CD14-positive monocyte (primary cell): ENCODE results near the gene ATE1. TPM values are rescaled to one million over a fixed set of nuclear protein-coding genes. Genes with fewer than 3 reads are reported as not detected.

ENCODE experiments used
- DNase-seq, 3 donors: peaks; one replicate each; pipeline ENCODE4 v3.0.0-alpha.2; 2011 to 2022
- H2AFZ ChIP-seq: 2 replicates; pipeline ENCODE4 v1.6.0; 2012; ENCODE audit warnings: mild to moderate bottlenecking, low read depth, low read length, inconsistent platforms; ENCODE audit not compliant: insufficient read depth, poor library complexity, severe bottlenecking
- H3K27ac ChIP-seq, 2 donors: 1 replicate in 1 of 2; 2 replicates in 1 of 2; pipeline ENCODE4 v1.5.1; 2012 to 2013; ENCODE audit warnings: low read length in 2 of 2, control low read depth in 1 of 2, inconsistent platforms in 1 of 2, low read depth in 1 of 2, mild to moderate bottlenecking in 1 of 2
- H3K27me3 ChIP-seq, 2 donors: one replicate each; pipeline versions ENCODE4 v1.6.0 to v1.6.1; 2011 to 2013; ENCODE audit warnings: low read length in 2 of 2; ENCODE audit not compliant: control insufficient read depth in 2 of 2, insufficient read depth in 2 of 2
- H3K36me3 ChIP-seq, 2 donors: replicated peaks in 1 of 2; 1 replicate in 1 of 2; 2 replicates in 1 of 2; pipeline versions ENCODE4 v1.5.1 to v1.6.1; 2012 to 2013; ENCODE audit warnings: low read length in 2 of 2, control low read depth in 1 of 2, inconsistent platforms in 1 of 2, mild to moderate bottlenecking in 1 of 2; ENCODE audit not compliant: insufficient read depth in 2 of 2, control insufficient read depth in 1 of 2
- H3K4me1 ChIP-seq, 2 donors: 1 replicate in 1 of 2; 2 replicates in 1 of 2; pipeline versions ENCODE4 v1.5.1 to v1.6.1; 2012 to 2013; ENCODE audit warnings: low read length in 2 of 2, control low read depth in 1 of 2, inconsistent platforms in 1 of 2, mild to moderate bottlenecking in 1 of 2, moderate library complexity in 1 of 2; ENCODE audit not compliant: insufficient read depth in 2 of 2, control insufficient read depth in 1 of 2
- H3K4me2 ChIP-seq: replicated peaks from 2 replicates; pipeline ENCODE3; 2012; ENCODE audit warnings: low read length, moderate library complexity, mild to moderate bottlenecking; ENCODE audit not compliant: poor library complexity, severe bottlenecking; ENCODE audit errors: extremely low read depth
- H3K4me3 ChIP-seq, 3 experiments: fragments of 200-600 bp in 1 of 3; sonication (generic) in 1 of 3; replicated peaks in 1 of 3; 1 replicate in 2 of 3; 2 replicates in 1 of 3; pipeline ENCODE4 v1.5.1; 2011 to 2013; ENCODE audit warnings: low read length in 3 of 3, mild to moderate bottlenecking in 3 of 3, control low read depth in 2 of 3, low read depth in 2 of 3, inconsistent platforms in 1 of 3, moderate library complexity in 1 of 3
- H3K79me2 ChIP-seq: 2 replicates; pipeline ENCODE4 v1.6.0; 2012; ENCODE audit warnings: mild to moderate bottlenecking, control low read depth, inconsistent platforms, low read length, moderate library complexity; ENCODE audit not compliant: insufficient read depth
- H3K9ac ChIP-seq: 2 replicates; pipeline ENCODE4 v1.6.0; 2017; ENCODE audit warnings: low read length, mild to moderate bottlenecking; ENCODE audit not compliant: insufficient read depth, poor library complexity, severe bottlenecking
- H3K9me3 ChIP-seq, 2 donors: replicated peaks in 1 of 2; 1 replicate in 1 of 2; 2 replicates in 1 of 2; pipeline versions ENCODE4 v1.5.1 to v1.6.1; 2012 to 2013; ENCODE audit warnings: low read length in 2 of 2, control low read depth in 1 of 2; ENCODE audit not compliant: control insufficient read depth in 1 of 2, insufficient read depth in 1 of 2
- H4K20me1 ChIP-seq: 2 replicates; pipeline ENCODE4 v1.6.0; 2012; ENCODE audit warnings: mild to moderate bottlenecking, low read length, control low read depth, moderate library complexity; ENCODE audit not compliant: insufficient read depth
- H3K27ac Mint-ChIP-seq, 7 donors: one replicate each; pipeline ENCODE4 v1.8.0; 2020; ENCODE audit warnings: mild to moderate bottlenecking in 7 of 7, mixed read lengths in 7 of 7, moderate library complexity in 6 of 7, inconsistent platforms in 2 of 7
- H3K27me3 Mint-ChIP-seq, 3 donors: one replicate each; pipeline ENCODE4 v1.8.0; 2021 to 2022; ENCODE audit warnings: low read depth in 3 of 3, mild to moderate bottlenecking in 3 of 3, mixed read lengths in 3 of 3, moderate library complexity in 3 of 3, inconsistent platforms in 1 of 3
- H3K36me3 Mint-ChIP-seq, 2 donors: one replicate each; pipeline ENCODE4 v1.8.0; 2020; ENCODE audit warnings: mixed read lengths in 2 of 2, inconsistent platforms in 1 of 2, mild to moderate bottlenecking in 1 of 2
- H3K4me1 Mint-ChIP-seq: one replicate; pipeline ENCODE4 v1.8.0; 2020; ENCODE audit warnings: mild to moderate bottlenecking, mixed read lengths
- H3K4me3 Mint-ChIP-seq, 2 donors: one replicate each; pipeline ENCODE4 v1.8.0; 2020; ENCODE audit warnings: mild to moderate bottlenecking in 2 of 2, mixed read lengths in 2 of 2, moderate library complexity in 1 of 2
- H3K9me3 Mint-ChIP-seq, 7 donors: one replicate each; pipeline ENCODE4 v1.8.0; 2020 to 2022; ENCODE audit warnings: mixed read lengths in 7 of 7, mild to moderate bottlenecking in 6 of 7, moderate library complexity in 6 of 7, inconsistent platforms in 2 of 7
- WGBS: methylation state at CpG from one replicate; pipeline ENCODE4 v1.1.5; 2013; ENCODE audit warnings: missing lambda C conversion rate; ENCODE audit not compliant: insufficient coverage; 5-methylcytosine and 5-hydroxymethylcytosine counted together
- intact Hi-C, 2 donors: fragments of 100-400 bp; cut with micrococcal nuclease; formaldehyde crosslinking; loops; one replicate each; pipeline versions ENCODE4 v1.15.0 to v1.15.1; 2023
- polyA plus RNA-seq, 3 donors: library from polyadenylated mRNA; depleted of rRNA in 1 of 3; unstranded in 2 of 3; stranded (reverse) in 1 of 3; fragments of 300-500 nt in 2 of 3; fragments of >200 nt in 1 of 3; fragmentation: Illumina TruSeq in 2 of 3; gene quantifications; 1 replicate in 2 of 3; 2 replicates in 1 of 3; pipeline ENCODE4 v1.2.3, GENCODE V29; 2012 to 2021
- TF ChIP-seq, protein P1 (sequence below): fragments of 200-600 bp; IDR thresholded peaks from one replicate; pipeline ENCODE4 v1.8.0; 2022; ENCODE audit warnings: antibody characterized with exemption, mild to moderate bottlenecking

The ATE1 gene
- polyA plus RNA-seq, 3 donors = 9.2 to 19.5 (median 15.8) TPM

DNA sequence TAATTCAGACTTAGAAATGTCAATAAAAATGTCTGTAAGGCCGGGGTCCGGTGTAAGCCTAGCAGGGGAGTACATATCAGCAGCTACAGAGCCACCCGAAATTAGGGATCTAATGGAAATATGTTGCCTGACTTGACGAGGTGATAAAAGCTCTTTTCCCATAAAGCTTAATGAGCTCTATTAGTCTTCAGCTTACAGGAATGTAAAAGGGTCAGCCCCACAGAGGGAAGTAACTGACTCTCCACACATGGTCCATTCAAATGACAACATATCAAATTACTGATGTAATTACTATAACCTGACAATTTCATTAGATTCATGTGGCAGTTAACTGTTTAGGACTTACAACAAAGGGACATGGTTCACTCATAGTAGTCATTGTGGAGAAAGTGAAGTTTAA is 62.3 kb downstream of the ATE1 start:
- H3K4me2 ChIP-seq = no peak overlapping the region

DNA sequence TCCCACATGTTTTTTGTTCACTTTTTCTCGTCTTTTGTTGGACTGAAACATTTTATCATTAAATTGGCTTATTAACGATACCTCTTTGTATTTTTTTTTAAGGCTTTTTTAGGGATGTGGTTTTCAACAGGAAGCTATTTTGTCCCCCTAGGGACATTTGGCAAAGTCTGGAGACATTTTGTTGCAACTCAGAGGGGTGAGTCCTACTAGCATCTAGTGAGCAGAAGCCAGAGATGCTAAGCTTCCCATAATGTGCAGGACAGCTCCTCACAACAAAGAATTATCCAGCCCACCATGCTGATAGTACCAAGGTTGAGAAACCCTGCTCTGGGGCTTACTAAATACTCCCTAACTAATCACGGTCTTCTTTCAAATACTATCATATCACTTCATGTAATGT is 63.2 kb downstream of the ATE1 start:
- Mint-ChIP-seq H3K9me3 (no peaks in the 10 kb centered on the region), H3K27ac (no peak overlapping the region)
- no CpG with 5 or more reads among the region's 3 CpGs for WGBS

More for the DNA sequence above, 62.3 kb downstream of the ATE1 start:
- peaks cover 0 to 3% (median 2%) of the 10 kb centered on the region in 3 donors for H3K27me3 Mint-ChIP-seq
- Histone ChIP-seq H4K20me1 (no peaks in the 10 kb centered on the region), H3K79me2 (no peaks in the 10 kb centered on the region), H3K4me1 (no peaks in the 10 kb centered on the region), H3K27me3 (no peaks in the 10 kb centered on the region), H3K9me3 (no peaks in the 10 kb centered on the region), H3K27ac (no peak overlapping the region), H3K36me3 (peaks cover 20 to 28% of the 10 kb centered on the region in 2 donors), H2AFZ (no peak overlapping the region), H3K4me3 (no peak overlapping the region), H3K9ac (no peak overlapping the region)
- H3K36me3 Mint-ChIP-seq = peaks cover 36 to 47% of the 10 kb centered on the region in 2 donors
- peak overlapping the region in 2 of 7 donors; percentile 8 to 24 for H3K27ac Mint-ChIP-seq
- WGBS = no CpG with 5 or more reads among the region's 4 CpGs
- H3K9me3 Mint-ChIP-seq = no peaks in the 10 kb centered on the region
- peaks cover 2% of the 10 kb centered on the region for H3K4me1 Mint-ChIP-seq
- no peak overlapping the region for H3K4me3 Mint-ChIP-seq
- intact Hi-C loops = no loop called here
- TF ChIP-seq, protein P1, sequence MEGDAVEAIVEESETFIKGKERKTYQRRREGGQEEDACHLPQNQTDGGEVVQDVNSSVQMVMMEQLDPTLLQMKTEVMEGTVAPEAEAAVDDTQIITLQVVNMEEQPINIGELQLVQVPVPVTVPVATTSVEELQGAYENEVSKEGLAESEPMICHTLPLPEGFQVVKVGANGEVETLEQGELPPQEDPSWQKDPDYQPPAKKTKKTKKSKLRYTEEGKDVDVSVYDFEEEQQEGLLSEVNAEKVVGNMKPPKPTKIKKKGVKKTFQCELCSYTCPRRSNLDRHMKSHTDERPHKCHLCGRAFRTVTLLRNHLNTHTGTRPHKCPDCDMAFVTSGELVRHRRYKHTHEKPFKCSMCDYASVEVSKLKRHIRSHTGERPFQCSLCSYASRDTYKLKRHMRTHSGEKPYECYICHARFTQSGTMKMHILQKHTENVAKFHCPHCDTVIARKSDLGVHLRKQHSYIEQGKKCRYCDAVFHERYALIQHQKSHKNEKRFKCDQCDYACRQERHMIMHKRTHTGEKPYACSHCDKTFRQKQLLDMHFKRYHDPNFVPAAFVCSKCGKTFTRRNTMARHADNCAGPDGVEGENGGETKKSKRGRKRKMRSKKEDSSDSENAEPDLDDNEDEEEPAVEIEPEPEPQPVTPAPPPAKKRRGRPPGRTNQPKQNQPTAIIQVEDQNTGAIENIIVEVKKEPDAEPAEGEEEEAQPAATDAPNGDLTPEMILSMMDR = no peak
- DNase-seq = no peak

More for the DNA sequence above, 63.2 kb downstream of the ATE1 start:
- no peak overlapping the region for H3K9ac ChIP-seq
- H3K4me2 ChIP-seq = no peak overlapping the region
- H3K27ac ChIP-seq = no peak overlapping the region
- peaks cover 30 to 40% of the 10 kb centered on the region in 2 donors for H3K36me3 Mint-ChIP-seq
- H3K79me2 ChIP-seq = no peaks in the 10 kb centered on the region
- H3K4me1 Mint-ChIP-seq = peaks cover 2% of the 10 kb centered on the region
- peaks cover 18 to 24% of the 10 kb centered on the region in 2 donors for H3K36me3 ChIP-seq
- no peak overlapping the region for H3K4me3 ChIP-seq
- no peak overlapping the region for H2AFZ ChIP-seq
- TF ChIP-seq, protein P1 = no peak
- no peak for DNase-seq
- H3K27me3 ChIP-seq = no peaks in the 10 kb centered on the region
- no peaks in the 10 kb centered on the region for H3K9me3 ChIP-seq
- H3K27me3 Mint-ChIP-seq = peaks cover 0 to 3% (median 2%) of the 10 kb centered on the region in 3 donors
- H4K20me1 ChIP-seq = no peaks in the 10 kb centered on the region
- no peaks in the 10 kb centered on the region for H3K4me1 ChIP-seq
- no peak overlapping the region for H3K4me3 Mint-ChIP-seq
- intact Hi-C loops = no loop called here
